ENCODE measurements around the gene GAREM1.
A peak's percentile ranks its signal among the peaks of the same experiment; 100 is the strongest.
"Not testable (repeated sequence)": the region's sequence is repeated elsewhere in the genome, so short reads cannot be mapped to it uniquely, and the experiment has no call there.

GAREM1 gene

DNA sequence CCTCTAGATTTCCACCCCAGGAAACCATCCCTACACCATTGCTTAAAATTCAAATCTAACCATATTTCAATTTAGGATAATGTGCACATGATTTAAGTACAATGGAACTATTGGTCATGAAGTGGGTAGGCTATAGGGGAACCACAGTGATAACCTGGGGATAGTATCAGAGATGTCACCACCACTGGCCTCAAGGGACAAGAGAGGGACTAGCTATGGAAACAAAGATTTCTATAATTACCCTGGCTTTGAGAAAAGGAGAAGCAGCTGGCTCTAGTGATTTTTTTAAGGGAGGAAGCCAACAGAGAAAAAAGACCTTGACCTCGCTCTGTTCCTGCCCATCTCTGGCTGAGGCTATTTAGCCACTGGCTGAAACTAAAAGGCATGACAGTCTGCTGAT lies 148.9 kb downstream of the GAREM1 start:
- DNase-seq: no peak

DNA sequence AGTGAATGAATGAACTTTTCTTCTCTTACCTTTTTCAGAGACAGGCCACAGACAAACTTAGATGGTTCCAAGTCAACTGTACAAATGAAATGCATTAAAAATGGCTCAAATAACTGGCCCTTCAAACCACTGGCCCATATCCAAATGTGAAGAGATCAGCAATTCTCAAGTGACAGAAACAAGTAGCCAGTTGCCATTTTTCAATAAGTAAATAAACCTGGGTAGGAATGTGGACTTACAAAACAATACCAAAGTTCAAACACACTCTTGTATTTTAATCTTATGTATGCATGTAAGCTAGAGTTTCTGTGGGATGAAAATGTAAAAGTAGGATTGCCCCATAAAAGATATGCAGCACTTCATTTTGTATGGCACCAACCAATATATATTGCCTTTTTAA lies 151.6 kb downstream of the GAREM1 start:
- peak; percentile 26 for DNase-seq

DNA sequence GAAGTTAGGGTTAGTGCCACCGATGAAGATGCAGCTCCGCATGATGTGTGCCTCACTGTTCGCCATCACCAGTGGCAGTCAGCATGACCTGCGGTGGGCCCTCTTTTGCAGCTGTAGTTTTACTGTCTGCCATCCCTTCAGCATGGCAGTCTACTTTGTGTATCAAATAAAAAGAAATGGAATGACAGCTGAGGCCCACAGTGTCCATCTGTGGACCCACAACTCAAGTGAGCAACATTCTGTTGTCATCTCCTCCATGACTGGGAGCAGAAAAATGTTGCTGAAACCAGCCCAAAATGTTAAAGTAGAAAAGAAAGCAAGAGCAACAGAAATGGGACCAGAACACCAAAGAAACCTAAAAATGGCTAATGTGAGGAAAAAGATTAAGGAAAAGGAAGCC lies 152.1 kb downstream of the GAREM1 start:
- DNase-seq: no peak

DNA sequence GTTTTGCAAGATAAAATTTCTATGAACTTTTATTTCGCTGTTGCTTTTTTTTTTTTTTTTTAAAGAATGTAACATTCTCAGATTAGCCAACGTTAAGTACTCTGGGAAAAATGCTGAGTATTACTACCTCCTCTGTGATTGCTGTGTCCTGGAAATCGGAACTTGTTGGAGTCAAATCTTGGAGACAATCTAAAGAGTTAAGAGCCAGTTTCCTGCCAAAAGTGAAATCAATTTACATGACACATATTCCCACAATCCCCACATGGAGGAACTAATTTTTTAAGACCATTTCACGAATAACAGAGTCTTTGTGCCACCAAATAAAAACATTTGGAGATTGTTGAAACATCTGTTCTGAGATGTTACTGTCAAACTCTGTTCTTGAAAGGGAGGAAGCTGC lies 153.0 kb downstream of the GAREM1 start:
- no peak for DNase-seq

DNA sequence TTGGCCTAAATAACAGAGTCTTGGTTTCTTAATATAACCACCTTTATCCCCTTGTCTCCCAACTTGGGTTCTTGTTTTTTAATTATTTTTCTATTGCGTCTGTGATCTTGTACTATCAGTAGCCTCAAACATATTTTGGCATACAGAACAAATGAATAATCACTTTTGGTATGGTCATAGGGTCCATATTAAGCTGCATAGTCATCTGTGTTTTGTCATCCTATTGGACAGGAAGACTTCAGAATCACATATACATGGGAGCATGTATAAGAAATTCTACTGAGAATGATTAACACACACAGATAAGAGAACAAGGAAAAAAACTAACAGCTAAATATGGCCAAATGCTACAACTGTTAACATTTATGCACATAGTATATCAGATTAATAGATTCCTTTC lies 154.8 kb downstream of the GAREM1 start:
- DNase-seq: no peak

DNA sequence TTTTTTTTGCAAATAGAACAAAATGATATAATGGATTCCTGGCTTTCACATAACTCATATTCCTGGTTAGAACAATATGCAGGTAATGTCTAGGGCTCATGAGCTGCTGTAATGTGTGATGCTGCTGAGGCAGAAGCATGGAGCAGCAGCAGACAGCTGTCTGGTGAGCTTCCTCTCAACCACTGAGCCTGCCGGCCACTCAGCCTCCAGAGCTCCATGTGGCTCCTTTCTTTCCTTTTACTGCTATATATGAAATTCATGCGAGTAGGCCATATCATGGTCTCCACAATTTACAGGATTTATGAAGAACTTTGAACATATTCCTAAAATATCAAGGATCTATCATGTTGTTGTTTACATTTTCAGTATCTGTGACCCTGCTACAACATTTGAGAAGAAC lies 159.9 kb downstream of the GAREM1 start:
- no peak for DNase-seq

DNA sequence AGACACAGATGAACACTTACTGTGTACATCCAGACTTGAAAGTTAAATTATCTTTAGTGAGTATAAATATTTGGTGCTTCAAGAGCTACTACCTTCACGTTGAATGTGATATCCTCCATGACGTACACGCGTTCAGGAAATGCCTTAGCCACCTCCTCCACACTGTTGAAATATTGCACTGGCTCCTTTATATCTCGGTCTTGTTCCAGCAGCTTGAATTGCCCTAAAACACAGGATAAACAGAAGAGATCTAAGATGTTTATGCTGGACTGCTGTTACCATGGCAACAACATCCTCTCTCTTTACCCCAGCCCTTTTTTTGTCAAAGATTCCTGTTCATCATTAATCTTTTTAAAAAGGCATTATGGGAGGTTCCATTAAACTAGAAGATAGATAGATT lies 160.6 kb downstream of the GAREM1 start:
- no peak for DNase-seq

DNA sequence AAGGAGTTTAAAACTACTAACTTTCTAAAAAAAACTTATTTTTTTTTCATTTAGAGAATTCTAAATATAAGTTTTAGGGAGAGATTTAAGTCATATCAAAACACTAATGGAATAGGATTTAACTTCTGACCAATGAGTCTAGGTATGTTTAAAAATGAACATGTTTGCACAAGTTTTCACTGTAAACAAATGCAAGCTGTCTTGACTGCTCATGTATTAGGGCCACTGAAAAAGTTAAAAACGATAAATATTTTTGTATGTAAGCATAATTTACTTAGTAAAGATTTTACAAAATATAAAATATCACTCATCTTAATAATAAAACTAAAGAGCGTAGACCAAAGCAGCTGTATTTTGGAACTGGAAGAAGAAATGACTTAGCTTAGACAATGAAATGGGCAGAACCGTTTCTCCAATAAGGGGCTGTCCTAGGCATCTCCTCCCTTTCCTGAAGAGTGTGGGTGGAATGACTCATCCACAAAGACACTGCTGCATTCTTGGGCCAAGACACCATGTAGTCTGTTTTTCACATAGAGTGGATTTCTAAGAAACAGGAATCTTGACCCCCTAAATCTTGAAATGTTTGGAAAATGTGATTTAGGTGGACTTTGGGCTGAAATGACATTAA lies 162.1 kb downstream of the GAREM1 start:
- DNase-seq: no peak

DNA sequence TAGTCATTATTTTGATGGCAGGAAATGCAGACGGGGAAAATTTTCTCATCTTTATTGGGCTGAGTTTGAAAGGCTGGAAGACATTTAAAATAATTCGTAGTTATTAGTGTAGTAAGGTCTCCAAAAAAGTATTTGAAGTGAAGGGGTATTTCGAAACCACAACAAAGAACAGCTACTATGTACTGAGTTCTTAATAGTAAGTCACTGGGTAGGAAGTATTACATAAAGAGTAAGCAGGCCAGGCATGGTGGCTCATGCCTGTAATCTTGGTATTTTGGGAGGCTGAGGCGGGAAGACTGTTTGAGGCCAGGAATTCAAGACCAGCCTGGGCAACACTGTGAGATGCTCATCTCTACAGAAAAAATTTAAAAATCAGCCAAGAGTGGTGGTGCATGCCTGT lies 167.3 kb downstream of the GAREM1 start:
- DNase-seq: no peak

DNA sequence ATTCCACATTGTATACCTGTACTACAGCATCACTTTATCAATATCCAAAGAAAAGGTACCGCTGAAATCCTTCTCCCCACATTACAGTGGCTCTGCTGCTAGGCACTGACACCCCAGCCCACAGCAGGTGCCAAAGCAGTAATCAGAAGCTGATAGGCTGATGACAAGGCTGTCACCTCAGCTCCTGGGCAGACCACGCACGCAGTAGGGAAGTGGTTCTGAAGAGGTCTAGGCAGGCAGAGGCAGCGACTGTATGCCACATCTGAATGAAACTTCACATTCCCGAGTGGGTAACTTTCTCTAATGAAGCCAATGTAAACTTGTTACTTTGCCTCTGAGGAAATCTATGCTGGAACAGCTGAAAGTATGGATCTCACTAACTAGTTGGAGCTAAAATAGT lies 167.9 kb downstream of the GAREM1 start:
- DNase-seq: no peak

DNA sequence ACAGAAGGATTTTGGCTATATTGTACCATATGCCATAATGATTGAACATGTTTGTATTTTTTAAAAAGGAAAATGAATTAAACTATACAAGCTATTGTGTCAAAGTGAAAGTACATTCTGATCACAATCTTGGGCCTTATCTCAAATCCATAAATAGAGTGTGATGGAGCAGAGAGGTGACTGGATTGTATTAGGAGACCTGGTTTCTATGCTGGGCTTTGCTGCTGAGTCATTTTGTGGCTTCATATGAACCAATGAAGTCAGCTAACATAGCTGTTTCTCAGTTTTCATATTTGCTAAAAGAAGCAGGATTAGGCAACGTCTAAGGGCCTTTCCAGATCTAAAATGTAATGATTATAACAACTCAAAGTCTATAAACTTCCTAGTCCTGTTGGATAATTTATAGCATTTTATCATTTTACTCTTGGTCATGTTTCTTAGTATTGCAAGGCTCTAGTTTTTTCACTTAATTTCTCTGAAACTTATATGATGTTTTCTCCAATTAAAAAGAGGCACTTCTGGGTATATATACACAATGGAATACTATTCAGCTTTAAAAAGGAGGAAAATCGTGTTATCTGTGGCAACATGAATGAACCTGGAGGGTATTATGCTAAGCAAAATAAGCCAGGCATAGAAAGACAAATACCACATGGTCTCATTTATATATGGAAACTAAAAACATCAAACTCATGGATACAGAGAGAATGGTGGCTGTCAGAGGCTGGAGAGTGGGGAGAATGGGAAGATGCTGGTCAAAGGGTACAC lies 168.5 kb downstream of the GAREM1 start:
- DNase-seq: no peak

DNA sequence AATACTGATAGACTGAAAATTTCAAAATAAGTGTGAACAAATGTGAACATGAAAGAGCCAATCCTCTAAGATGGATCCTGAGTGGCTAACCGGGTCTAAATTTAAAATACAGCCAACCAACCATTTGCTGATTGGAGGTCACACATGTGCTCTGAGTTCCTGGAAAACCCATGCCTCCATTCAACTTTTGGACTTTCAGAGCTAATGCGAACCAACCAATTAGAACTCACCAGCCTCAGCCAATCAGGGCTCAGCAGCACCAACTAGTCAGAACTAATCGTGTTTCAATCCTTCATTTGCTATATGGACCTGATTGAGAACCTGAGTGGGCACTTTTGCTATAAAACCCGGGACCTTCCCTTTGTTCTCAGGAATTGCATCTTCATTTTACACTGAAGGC lies 169.3 kb downstream of the GAREM1 start:
- DNase-seq: no peak

DNA sequence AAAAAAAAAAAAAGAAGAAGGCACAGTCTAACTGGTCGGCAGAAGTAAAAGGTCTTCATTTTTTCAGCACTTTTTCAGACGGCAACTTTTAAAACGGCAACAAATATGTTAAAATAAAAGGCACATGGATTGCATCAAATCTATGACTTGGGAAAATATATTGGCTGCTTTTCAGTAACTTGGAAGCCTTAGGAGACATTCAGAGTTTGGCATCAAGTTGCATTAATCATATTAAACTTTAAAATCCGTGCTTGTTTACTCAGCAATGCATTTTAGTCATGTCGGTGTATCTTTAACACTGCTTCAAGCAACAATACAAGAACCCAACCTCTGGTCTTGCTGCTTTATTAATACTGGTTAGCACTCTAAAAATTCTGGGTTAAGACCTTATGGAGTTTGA lies 169.8 kb downstream of the GAREM1 start:
- no peak for DNase-seq

DNA sequence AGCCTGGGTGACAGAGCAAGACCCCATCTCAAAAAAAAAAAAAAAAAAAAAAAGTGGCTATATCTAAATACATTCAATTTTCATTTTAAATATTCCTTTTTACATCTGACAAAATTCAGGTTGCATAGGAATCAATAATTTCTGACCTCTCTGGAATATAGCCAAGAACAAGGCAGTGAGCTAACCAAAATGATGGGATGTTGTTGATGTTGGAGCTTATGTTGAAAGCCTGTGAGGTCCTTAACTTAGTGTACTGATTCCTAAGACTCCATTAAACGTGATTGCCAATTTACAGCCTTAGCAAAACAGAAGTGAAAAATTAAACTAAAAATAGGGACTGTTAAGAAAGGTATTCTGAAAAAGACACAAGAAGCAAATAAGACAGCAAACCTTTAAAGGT lies 171.2 kb downstream of the GAREM1 start:
- no peak for DNase-seq

DNA sequence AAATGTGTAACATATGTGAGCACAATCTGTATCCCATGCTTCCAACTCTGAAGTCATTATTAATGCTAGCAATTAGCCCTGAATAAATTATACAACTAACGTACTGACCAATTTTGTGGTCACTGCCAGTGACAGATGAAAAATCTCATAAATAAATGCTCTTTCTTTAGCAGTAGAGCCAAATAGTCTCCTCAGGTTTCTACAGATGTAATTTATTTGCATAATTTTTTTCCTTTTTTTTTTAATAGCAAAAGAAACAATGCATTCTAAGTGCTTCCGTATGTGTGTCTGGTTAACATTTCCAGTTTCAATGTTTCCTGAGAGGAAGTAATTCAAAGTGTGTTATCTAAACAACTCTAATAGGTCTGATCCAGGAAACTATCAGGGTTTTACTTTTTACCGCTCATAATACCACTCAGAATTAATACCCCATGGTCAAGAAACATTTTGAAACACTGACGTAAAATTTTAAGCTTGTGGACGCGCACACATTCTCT lies 172.5 kb downstream of the GAREM1 start:
- no peak for DNase-seq

DNA sequence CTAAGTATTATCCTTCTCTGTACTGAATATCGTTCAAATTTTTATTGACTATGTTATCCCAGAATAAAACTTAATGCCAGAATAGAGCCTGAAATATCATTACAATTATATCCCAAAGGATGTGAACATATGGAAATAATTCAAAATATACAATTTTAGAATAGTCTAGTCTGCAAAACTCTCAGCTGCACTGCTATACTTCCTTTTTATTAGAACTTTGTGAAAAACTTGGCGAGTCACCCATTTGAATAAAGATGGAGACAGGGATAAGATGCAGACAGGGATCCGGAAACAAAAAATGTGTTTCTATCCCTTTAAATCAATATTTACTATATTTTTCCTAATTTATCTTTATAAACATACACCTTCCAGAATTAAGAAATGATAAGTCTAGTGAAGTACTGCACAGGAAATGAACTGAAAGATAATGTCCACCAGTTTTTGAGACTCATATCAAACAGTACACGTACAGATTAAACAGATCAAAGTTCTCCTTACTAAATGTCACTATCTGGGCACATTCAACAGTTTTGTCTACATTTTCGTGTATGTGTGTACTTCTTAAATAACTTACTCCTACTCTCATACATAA lies 173.0 kb downstream of the GAREM1 start:
- DNase-seq: no peak

DNA sequence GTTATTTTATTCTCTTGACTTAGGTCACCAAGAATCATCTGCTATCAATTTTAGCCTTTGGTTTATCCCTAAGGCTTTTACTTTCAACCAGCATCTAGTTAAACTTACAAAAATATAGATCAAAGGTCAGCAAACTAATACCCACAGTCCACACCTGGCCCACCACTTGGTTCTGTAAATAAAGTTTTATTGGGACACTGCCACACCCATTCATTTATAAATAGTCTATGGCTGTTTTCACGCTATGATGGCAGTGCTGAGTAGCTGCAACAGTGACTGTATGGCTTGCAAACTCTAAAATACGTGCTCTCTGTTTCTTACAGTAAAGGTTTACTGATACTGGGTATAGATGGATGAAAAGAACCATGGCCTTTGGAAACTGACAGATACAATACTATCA lies 173.8 kb downstream of the GAREM1 start:
- no peak for DNase-seq

DNA sequence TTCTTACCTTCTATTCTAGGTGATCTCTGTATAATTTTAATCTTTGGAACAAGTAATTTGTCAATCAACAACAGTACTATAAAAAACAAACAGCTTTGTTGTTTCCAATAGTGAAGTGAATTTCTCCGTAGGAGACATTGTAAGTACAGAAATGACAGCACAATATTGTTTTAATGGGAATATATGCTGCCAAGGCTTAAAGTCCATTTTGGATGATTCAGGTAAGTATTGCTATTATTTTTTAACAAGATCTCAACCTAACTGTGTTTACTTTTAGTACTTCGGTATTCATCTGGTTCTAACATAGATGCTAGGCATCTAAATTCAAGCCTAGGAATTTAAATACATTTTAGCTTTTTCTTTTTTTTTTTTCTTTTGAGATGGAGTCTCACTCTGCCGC lies 175.1 kb downstream of the GAREM1 start:
- DNase-seq: no peak

DNA sequence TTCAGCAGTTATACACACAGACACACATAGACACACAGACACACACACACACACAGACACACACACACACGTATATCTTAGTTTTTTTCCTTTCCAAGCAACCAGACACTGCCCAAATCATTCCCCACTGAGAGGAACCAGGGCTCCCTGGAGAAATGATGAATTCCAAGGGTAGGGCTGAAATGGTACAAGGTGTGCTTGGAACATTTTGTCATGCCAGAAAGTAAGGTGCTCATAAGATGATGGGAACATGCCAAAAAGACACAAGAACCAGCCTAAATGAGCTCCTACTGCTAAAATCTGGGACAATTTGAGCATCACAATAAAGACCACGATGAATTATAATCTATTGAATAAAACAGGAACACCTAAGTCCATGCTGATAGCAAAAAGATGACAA lies 177.6 kb downstream of the GAREM1 start:
- no peak for DNase-seq

DNA sequence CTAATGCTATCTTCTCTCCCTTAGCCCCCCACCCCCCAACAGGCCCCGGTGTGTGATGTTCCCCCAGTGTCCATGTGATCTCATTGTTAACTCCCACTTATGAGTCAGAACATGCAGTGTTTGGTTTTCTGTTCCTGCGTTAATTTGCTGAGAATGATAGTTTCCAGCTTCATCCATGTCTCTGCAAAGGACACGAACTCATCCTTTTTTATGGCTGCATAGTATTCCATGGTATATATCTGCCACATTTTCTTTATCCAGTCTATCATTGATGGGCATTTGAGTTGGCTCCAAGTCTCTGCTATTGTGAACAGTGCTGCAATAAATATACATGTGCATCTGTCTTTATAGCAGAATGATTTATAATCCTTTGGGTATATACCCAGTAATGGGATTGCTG lies 179.1 kb downstream of the GAREM1 start:
- not testable (repeated sequence) for DNase-seq

DNA sequence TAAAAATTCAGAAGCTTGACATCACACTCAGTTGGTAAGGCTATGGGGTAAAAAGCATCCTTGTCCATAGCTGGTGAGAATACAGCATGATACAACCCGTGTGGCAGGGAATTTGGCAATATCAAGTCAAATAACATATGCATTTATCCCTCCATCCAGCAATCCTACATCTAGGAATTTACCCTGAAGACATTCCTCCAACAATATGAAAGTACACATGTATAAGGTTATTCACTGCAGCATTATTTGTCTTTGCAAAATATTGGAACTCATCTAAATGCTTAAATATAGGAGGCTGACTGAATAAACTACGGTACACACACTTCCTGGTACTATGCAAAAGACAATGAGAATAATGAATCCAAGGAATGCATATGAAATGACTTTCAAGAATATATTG lies 179.9 kb downstream of the GAREM1 start:
- DNase-seq: no peak

DNA sequence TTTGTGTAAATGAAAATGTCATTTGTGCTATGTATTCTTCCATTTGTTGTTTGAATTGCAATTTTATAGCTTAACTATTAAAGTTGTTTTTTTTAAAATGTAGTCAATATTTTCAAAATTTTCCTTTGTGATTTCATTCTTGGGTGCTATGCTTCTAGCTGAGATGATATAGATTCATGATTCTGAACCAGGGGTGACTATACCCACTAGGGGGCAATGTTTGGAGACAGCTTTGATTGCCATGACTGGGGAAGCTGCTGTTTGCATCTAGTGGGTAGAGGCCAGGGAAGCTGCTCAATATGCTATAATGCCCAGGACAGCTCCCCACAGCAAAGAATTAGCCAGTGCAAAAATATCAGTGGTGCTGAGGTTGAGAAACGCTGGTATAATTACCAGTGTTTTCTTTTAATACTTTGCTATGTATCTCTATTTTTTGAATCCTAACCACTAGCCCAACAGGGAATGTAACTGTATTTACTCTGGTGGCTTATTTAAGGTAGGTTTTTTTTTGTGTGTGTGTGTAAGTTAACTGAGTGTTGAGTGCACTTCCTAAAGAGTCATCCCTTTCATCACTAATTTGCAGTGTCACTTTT lies 181.1 kb downstream of the GAREM1 start:
- DNase-seq: peak; percentile 42

DNA sequence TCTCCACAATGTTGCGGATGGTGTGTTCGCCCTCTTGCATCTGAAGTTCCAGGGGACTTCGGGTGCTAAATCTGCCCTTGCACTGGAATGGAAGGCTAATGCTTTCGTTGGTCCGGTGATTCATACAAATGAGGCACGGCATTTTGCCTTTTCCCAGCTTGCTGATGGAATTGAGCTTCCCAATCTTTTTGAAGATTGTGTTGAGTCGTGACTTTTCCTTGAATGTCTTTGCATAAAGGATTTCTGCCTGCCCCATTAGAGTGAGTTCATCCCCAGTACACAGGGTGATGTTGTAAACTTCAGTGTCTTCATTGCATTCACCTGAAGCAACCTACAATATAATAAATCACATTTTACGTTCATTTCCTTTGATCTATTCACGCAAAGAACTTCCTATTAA lies 182.8 kb downstream of the GAREM1 start:
- DNase-seq: no peak

DNA sequence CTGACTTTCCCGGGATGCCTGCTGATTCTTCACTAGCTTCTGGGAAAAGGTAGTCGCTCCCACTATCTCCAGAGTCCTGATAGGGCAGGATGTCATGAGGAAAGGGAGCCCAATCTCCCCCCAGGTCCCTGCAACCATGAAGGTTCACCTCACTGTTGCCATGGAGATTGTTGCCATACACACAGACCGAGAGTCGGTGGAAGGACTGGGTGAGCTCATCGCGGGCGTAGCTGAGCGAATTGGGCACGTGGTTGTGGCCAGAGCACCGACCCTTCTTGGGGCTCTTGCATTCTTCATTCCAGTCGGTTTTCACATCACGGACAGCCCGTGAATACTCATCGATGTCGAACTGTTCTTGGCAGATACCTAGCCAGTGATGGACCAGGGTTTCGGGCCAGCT lies 183.4 kb downstream of the GAREM1 start:
- DNase-seq: no peak

Data from NCI-H2029 treated with DMSO at 0.1 percent for 48 hours (cell line).